Upper lobe of left lung (tissue), 4 donors: ENCODE results near the gene KCNT1.

Source experiments
- POLR2A ChIP-seq, 4 donors: fragments of 450-650 bp; IDR thresholded peaks; one replicate each; pipeline ENCODE4 v1.5.1; 2016 to 2017; ENCODE audit warnings: antibody characterized with exemption in 4 of 4, mild to moderate bottlenecking in 2 of 4
- POLR2AphosphoS5 ChIP-seq, 2 donors: sonication (generic); formaldehyde crosslinking; IDR thresholded peaks; one replicate each; pipeline ENCODE4 v1.5.1; 2017; ENCODE audit warnings: antibody characterized with exemption in 2 of 2
- TF ChIP-seq, protein P1 (sequence below), 6 experiments: fragments of 450-650 bp in 4 of 6; fragments of 200-600 bp in 2 of 6; sonication (generic) in 2 of 6; IDR thresholded peaks; one replicate each; pipeline ENCODE4 v1.5.1; 2016 to 2019; ENCODE audit warnings: antibody characterized with exemption in 6 of 6

DNA sequence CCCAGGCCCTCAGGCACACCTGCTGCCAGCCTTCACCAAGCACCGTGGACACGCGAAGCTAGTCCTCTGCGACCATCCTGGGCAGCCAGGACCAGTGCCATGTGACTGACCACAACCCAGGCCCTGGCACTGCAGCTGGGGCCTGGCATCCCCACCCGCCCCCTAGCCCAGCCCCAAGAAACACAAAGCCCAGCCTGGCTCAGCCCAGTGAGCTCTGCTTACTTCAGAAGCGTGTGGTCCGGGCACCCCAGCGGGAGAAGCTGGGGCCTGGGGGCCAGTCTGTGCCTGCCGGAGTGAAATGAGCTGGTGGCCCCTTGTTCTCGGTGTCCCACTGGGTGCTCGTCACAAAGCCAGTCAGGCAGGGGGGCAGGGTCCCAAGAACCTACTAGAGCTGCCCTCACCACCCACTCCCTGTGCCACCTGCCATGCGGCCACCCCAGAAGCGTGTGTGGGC, 87.9 kb downstream of the KCNT1 start:
- no peak for TF ChIP-seq POLR2A (IDR thresholded peaks at IDR 0.05)
- TF ChIP-seq, protein P1, sequence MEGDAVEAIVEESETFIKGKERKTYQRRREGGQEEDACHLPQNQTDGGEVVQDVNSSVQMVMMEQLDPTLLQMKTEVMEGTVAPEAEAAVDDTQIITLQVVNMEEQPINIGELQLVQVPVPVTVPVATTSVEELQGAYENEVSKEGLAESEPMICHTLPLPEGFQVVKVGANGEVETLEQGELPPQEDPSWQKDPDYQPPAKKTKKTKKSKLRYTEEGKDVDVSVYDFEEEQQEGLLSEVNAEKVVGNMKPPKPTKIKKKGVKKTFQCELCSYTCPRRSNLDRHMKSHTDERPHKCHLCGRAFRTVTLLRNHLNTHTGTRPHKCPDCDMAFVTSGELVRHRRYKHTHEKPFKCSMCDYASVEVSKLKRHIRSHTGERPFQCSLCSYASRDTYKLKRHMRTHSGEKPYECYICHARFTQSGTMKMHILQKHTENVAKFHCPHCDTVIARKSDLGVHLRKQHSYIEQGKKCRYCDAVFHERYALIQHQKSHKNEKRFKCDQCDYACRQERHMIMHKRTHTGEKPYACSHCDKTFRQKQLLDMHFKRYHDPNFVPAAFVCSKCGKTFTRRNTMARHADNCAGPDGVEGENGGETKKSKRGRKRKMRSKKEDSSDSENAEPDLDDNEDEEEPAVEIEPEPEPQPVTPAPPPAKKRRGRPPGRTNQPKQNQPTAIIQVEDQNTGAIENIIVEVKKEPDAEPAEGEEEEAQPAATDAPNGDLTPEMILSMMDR (IDR thresholded peaks at IDR 0.05), result no peak
- TF ChIP-seq POLR2AphosphoS5 (IDR thresholded peaks at IDR 0.05), result no peak
